GM10266 (cell line): ENCODE data around the gene JAM3.

Experiments used
- DNase-seq: peaks from one replicate; pipeline ENCODE4 v3.0.0; 2012; ENCODE audit errors: extremely low spot score
- TF ChIP-seq, protein P1 (sequence below): IDR thresholded peaks from 2 replicates; pipeline ENCODE4 v1.5.1; 2012; ENCODE audit warnings: mild to moderate bottlenecking, low read depth; ENCODE audit not compliant: control insufficient read depth, insufficient read depth; ENCODE audit errors: missing control alignments

JAM3 gene

DNA sequence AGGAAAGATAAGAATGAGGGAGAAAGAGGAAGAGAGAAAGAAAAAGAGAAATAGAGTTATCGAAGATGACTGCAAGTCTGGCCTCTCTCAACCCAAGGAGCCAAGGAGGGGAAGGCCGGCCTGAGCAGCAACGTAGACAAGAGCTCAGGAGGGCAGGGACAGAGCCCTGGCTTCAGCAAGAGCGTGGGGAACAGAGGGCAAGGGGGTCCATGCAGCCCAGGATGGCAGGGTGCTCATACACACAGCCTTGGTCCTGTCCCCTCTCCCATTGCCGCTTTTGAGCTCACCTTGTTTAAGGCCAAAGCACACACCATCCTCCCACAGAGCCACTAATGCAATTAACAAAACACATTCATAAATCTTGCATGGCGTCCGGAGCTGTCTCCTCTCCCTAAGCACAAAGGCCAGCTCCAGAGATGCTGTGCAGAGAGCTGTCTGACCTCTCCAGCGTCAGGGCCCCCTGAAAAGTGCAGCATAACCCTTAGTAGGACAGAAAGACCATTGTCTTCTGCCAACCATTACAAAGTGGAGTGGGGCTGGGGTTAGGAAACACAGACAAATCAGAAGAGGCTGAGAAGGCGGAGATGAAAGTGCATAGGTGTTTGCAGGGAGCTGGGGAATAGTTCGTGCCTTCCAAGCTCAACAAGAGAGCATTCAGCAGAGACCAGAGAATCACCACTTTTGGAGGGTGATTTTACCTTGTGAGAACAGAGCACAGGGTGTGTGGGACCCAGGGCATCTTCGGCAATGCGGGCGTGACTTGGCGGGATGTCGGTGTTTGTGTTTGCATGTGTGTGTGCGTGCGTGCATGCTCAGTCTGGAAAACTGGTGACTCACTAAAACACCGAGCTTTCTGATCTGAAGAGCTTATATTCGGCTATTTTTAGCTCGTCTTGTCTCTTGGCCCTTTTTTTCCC lies 28.2 kb upstream of the JAM3 start:
- TF ChIP-seq, protein P1, sequence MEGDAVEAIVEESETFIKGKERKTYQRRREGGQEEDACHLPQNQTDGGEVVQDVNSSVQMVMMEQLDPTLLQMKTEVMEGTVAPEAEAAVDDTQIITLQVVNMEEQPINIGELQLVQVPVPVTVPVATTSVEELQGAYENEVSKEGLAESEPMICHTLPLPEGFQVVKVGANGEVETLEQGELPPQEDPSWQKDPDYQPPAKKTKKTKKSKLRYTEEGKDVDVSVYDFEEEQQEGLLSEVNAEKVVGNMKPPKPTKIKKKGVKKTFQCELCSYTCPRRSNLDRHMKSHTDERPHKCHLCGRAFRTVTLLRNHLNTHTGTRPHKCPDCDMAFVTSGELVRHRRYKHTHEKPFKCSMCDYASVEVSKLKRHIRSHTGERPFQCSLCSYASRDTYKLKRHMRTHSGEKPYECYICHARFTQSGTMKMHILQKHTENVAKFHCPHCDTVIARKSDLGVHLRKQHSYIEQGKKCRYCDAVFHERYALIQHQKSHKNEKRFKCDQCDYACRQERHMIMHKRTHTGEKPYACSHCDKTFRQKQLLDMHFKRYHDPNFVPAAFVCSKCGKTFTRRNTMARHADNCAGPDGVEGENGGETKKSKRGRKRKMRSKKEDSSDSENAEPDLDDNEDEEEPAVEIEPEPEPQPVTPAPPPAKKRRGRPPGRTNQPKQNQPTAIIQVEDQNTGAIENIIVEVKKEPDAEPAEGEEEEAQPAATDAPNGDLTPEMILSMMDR, result no peak
- DNase-seq, result no peak

DNA sequence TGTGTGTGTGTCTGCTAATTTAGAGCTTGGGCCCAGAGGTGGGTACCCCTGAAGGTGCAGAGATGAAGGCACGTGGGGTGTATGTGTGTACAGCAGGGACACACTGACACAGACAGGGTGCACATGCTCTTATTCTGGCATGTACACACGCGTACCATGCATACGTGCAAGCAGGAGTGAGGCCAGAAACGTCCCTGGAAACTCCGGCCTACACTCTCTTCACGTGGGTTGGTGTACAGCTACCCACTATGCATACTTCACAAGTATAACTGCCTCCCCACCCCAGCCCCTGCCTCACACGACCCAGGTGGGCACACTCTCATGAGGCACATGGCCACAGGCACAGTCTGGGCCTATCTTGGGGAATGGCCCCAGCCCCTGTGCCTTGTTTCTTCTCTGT lies 27.5 kb upstream of the JAM3 start:
- TF ChIP-seq, protein P1, result no peak
- no peak for DNase-seq

DNA sequence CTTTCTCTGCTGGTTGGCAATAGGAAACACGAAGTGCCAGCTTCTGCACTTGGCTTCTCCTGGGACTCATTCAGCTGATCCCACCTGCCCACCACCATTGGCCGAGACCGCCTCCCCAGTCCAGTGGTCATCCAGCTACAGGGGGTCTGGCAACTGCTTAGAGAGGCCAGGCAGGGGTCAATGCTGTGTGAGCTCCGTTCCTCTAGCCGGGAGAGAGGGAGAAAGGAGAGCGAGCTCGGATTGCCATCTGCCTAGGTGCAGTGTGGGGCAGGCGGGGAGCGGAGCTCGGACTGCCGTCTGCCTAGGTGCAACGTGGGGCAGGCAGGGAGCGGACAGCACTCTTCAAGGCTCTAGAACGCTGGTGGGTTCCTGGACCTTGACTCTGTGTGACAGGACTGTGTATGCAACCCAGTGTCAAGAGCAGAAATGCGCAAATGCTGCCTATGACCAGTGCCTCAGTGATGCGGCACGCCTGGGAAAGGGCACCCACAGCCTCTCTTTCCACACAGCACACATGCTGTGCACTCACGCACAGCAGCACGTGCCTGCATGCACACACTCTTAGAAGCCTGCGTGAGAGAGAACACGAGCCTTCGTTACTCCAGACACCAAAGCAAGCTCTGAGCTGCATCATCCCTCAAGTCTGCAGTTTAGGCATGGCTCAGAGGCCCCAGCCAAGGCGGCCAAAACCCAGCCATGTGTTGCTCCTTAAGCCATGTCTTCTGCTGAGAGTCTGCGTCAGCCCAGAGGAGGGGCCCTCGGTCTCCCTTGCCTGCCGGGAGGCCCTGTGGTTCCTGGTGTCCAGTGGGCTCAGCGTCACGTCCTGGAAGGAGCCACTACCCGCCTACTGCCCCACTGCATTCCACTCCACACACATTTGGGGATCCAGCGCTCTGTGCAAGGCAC lies 26.8 kb upstream of the JAM3 start:
- TF ChIP-seq, protein P1, result no peak
- no peak for DNase-seq

DNA sequence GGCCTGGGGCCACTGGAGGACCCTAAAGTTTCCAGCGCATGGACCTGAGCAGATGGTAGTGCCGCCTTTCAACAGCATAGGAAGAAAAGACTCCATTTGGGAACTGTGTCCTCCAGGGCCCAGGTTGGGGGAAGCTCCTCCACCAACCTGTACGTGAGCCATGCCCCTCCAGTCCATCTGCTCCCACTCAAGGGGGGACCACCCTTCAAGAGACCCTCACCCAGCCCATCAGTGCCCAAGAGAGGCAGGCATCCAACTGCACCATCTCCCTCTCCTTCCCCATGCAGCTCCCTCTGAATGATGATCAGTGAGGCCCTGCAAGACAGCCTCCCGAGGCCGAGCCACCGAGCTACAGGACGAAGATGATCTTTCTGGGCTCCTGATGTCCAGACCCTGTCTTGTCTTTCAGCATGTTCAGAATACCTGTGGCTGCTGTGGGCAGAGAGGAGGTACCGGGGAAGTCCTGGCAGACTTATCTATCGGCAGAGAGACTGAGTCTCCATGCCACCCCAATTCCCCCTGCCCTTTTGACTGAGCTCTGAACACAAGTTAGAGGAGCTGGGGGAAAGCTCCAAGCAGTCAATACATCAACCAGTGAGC lies 25.0 kb upstream of the JAM3 start:
- TF ChIP-seq, protein P1, result no peak
- no peak for DNase-seq

DNA sequence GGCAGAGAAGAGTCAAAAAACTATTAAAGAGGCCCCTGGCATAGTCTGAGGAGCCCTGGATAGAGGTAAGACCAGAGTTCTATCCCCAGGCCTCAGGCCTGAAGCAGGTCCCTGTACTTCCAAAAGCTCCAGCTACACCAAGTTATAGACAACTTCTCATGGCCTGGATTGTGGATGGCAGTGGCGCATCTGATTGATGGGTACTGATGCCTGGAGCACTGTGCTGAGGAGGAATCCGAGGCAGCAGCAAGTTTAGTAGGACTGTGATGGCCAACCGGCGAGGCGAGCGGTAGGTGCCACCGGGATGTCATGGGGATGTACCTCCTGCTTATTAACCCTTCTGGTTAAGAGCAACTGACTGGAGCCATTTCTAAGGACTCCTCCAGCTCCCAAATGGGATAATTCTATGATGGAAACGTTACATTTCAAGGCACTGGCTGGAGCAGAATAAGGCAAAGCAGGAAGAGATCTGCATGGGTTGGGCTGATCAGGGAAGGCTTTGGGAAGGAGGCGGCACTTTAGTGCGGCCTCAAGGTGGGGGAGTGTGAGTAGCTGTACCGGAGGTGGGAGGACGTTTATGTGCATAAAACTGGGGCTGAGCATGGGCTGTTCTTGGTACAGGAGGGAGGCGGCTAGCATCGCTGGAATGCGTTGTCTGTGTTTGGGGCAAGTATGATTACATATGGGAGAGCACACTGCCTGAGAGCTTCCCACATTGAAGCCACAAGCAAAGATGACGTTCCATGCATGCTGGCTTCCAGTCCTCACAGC lies 24.2 kb upstream of the JAM3 start:
- DNase-seq, result no peak
- TF ChIP-seq, protein P1, result no peak

DNA sequence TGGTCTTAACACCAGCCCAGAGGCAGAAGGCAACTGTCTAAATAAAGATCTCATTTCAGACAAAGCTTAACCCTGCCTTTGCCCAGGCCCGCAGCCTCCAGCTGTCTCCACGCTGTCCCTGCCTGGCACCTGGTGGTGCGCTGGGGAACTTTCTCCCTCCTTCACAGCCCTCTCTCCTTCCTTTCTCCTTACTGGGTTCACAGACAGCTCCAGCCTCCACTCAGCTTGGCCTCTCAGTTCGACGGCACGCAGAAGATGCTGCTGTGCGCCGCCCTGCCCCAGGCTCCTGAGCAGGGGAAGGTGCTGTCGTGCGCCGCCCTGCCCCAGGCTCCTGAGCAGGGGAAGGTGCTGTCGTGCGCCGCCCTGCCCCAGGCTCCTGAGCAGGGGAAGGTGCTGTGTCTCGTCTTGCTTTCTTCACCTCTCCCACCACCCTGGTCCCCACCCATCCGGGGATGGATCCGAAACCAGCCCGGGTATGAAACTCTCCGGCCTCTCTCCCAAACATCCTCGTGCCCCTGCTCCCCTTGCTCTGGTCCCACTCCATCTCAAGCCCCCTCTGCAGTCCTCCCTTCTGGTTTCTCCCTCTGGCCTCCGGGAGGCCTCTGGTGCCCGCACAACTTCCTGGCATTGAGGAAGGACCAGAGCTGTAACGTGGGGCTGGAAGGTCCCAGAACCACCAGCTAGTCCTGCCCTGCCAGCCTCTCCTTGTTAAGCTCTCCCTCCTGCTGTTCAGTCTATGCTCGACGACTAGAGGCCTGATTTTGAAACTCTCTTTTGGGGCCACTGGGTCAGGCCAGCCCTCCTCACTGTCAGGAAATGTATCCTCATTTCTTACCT lies 22.9 kb upstream of the JAM3 start:
- DNase-seq, result no peak

More for the DNA sequence above, 22.9 kb upstream of the JAM3 start:
- TF ChIP-seq, protein P1, result peak; percentile 16
